ENCODE results near the gene SMYD3.
"Not testable (repeated sequence)": the region's sequence is repeated elsewhere in the genome, so short reads cannot be mapped to it uniquely, and the experiment has no call there.

Gene SMYD3

DNA sequence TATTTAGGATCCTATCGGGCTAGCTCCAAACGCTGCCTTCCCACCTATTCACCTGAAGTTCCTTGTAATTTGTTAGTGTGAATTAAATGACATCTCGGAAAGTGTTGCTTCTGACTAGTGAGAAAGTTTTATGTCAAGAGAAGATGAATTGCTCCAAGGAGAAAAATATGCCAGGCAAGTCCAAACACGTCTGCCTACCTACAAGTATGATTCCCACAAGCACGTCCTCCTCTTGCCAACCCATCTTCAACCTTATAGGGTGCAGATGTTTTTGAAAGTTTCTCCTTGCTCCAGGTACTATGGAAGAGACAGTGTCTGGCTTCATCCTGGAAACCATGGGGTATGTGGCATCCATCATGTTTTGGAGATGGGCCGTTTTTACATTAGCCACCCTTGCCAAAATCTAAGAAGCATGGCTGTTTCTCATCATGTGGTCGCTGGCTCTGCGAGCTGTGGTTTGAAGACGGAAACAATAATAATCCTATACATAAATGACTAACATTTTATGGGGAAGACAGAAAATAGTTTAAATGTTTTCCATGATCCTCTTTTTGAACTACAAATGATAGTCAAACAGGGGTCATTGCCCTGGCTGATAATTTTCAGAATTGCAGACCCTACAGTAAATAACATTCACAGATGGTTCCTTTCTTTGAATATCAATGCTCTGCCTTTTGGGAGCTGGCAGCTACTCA, 505.8 kb downstream of the SMYD3 start:
- no peak for DNase-seq

DNA sequence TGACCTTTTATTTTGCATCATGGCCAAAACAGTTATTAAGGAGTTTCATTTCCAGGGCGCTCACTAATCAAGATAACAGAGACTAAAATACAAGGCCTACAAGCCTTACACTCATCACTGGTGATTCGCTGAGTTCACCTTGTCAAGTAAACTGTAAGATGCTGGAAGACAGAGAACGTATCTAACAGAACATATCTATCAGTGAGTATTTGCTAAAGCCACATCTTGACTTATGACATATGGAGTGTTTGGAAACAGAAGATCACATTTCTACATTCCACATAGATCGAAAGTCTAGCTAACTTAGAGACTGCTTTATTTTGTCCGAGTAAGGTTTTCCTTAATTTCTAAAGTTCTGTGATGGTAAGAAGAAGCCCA, 506.5 kb downstream of the SMYD3 start:
- no peak for DNase-seq

DNA sequence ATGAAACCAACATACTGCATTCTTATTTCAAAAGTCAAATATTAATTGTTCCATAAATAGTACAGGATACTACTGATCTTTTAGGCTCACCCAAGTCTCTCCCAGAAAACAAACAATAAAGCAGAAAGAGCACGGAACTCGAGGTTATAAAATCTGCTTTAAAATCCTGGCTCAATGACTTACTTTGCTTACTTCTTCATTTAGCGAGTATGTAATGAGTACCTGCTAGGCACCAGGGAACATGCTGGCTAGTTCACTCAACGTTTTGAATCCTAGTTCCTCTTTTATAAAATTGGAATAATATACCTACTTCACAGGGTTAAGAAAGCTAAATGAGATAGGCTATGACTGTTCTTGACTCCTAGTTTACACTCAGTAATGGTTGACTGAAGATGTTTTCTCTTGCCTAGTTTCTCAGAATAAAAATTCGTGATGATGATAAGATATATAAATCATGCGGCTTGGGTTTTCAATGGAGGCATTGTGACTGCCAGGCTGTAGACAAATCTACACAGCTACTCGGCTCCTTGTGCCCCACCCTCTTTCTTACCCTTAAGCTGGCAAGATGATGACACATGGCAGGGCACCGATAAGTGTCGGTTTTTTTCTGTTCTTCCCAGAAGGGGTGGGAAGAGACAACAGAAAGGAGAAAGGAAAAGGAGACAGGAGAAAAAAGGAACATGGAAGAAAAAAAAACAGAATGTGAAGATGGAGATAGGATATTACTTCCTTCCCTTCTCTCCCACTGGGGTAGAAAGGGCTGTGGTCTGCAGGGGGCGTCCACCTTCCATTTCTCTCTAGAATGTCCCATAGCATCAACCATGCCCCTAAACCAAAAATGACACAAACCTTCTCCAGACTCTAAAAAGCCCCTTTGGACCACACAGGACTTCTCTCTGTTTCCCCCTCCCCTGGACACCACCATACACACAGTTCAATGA, 507.1 kb downstream of the SMYD3 start:
- no peak for DNase-seq

DNA sequence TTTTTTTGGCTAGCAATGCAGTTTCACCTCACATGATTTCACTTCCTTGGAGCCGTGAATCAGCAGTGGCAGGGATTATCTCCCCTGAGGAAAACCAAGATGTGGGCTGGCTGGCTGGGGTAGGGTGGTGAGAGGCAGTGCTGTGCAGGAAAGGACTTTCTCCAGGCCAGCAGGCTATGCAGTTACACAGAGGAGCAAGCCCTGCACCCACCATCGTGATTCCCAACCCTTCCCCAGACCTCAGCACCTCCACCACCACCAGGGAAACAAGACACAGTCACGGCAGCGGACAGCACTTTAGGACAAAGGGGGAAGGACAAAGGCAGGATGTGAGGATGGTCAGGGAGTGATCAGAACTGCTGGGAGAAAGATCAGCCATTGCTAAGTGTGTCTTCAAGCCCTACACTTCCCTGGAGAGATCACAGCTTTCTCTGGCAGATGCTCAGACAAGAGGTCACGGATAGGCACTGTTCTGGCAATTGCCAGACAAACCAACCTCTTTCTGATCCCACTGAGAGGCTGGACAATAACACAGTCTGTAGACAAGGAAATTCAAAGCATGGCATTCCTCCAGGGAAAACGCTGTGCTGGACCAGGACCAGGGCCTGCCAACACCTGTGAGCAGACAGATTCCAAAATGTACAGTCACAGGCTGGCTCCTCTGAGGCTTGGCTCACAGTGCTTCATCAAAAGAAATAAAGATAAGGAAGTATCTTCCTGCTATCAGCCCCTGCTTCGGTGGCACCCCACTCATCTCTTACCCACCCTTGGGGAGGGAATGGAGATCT, 509.4 kb downstream of the SMYD3 start:
- no peak for DNase-seq

DNA sequence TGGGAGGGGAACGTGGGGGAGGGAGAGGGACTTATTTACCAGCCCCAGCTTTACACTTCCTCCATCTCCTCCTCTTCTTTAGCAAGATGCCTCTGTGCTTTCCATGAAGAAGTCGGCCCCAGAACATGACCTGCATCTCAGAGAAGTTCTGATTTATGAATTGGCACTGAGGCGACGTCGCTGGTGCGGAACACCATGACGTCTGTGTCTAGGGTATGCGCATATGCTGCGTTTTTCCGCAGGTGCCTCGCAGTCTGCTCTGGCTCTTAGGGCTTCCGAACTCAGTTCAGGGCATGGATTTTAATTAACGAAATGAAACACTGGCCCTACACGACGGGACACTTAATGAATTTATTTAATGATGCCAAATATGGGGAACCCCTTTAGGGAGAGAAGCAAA, 510.3 kb downstream of the SMYD3 start:
- no peak for DNase-seq

DNA sequence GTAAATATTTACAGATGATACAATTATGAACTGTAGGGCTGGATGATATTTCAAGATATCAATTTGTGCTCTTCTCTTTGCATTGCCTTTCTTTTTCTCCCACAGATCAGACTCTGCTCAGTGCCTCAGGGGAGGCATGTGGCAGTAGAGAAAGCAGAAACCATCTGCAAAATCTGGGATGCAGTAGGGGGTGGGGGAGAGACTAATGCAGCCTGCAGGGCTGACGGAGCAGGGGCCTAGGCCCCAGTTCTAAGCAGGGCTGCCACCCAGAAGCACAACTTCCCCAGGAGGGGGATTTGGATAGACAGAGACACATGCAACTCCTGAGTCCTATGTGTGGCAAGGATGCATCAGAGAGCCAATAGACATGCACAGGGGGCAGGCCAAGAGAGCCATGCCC, 511.6 kb downstream of the SMYD3 start:
- DNase-seq: no peak

DNA sequence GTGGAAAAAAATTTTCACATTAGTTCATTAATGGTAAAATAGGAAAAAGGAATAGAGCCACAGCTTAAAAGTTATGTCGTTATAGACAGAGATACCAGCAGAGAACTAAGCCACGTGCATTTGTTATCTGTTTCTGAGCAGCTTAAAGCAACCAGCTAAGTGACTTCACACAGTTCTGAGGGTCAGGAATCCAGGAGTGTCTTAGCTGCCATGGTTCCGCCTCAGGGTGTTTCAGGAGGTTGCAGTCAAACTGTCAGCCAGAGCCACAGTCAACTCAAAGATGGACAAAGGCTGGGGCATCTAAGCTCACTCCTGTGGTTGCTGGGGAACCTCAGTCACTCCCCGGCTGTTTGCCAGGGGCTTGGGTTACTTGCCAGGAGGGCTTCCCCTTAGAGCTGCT, 515.8 kb downstream of the SMYD3 start:
- no peak for DNase-seq

DNA sequence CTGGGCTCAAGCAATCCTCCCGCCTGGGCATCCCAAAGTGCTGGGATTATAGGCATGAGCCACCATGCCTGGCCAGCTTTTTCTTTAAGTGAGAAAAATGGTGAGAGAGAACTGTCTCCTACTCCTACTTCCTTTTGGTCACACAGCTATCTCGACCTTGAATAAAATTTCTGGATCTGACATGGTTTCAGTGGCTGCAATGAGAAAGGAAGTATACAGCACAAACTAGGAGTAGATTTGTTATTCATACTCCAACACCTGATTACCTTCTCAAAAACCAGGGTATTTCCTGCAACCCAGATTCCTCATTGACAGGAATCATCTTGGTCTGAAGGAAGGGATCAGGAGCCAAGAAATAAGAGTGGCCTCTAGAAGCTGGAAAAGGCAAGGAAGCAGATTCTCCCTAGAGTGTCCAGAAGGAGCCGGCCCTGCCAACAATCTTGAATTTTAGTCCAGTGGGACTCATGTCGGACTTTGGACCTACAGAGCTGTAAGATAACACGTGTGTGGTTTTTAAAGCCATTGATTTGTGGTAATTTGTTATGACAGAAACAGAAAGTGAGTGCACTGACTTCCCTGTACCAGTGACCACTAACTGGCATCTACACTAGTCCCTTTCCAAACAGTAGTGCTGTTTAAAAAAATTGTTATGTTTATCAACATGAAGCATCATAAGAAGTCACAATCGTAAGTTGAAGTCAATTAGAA, 516.6 kb downstream of the SMYD3 start:
- no peak for DNase-seq

DNA sequence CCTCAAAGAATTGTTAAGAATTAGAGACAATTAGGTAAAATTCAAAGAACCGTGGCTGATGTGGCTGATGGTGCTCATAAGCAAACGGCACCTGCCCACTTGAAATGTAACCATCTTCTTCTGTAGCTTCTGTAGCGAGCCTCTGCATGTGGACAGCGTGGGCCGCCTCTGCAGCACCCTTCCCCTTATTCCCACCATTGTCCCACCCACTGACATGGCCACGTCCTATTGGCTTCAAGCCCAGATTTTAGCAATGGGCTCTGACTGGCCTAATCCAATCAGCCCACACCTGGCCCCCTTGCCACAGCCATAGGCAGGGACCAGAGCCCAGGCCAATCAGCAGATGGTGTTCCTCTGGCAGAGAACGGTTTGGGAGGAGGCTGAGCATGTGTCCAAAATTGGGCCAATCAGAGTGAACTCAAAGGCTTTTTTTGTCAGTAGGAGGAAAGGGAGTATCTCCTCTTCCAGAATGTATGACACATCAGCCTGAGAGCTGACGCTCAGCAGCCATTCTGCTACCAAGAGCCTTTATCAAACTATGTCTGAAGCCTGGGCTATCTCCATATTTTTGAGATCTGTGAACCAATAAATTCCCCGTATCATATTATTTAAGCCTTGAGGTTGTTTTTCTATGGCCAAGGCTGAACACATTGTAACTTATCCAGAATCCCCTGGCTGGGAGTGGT, 518.5 kb downstream of the SMYD3 start:
- DNase-seq: no peak

DNA sequence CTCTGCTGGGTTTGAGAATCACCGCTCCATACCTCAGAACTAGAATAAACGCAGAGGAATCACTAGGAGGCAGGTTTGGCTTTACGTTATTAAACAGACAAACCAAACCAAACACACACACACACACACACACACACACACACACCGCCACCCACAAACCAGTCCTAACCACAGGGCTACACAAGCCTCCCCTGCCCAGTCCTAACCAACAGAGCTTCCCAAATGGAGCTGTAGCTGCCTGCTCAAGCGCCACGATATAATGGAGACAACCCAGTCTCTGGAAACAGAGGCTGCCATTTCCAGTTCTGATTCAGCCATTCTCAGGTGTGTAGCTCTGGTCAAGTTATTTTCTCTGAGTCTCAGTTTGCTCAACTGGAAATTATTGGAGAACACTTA, 519.1 kb downstream of the SMYD3 start:
- DNase-seq: no peak

DNA sequence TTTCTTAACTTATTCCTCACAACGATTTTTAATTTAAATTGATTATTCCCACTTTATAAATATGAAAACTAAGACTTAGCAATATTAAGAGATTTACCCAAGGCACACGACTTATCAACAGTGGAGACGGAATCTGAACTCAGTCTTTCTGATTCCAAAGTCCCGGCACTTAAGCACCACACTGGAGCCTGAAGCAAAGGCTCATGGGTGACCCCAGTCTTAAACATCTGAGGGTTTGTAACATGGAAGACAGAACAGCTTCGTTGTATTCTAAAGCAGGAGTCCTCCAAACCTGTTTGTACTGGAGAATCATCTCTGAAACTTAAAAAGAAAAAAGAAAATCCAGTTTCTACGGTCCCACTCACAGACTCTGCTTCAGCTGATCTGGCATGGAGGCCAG, 519.5 kb downstream of the SMYD3 start:
- DNase-seq: no peak

DNA sequence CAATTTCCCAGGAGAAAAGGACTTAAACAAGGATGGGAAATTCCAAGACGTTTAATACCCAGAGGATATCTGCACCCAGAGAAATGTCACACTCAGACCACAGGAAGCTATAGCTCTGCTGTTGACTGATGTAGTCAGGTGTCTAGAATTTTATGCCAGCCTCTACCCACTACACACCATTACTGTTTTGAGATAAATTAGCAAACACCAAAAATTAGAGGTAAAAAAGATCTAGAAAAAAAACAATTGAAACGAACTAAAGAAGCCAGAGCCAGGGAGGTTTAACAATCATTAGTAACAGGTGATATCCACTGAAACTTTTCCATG, 519.9 kb downstream of the SMYD3 start:
- DNase-seq: no peak

DNA sequence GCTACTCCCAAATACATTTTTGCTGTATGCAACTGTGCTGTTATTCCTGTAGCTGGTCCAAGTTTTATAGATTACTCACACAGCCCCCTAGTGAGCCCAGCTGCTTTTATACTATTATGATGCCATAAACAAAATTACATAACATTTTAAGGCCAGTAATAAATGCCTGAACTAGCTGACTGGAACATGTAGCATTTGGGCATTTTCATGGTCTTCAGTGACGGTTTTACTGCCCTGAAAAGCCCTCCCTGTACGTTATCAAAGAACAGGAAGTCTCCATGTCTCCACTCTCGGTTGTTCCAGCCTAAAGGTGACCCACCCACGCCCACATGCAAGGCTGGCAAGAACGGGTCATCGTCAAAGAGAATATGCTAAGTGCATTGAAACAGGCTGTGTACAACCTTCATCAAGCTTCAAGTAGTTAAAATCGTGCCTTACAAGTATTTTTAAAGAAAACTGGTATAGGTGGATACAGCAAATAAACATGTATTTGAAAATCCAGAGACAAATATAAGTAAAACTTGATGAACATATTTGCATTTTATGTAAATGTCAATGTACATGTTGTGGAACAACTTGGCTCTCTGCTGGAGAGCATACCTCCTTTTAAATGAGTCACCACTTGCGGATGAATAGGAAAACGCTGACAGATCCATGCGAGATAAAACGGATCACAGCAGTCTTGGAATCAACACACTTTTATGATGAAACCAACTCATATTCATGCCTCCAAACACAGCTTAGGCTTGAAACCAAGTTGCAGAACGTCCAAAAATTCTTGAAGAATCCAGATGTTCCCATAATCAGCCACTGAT, 520.5 kb downstream of the SMYD3 start:
- DNase-seq: no peak

DNA sequence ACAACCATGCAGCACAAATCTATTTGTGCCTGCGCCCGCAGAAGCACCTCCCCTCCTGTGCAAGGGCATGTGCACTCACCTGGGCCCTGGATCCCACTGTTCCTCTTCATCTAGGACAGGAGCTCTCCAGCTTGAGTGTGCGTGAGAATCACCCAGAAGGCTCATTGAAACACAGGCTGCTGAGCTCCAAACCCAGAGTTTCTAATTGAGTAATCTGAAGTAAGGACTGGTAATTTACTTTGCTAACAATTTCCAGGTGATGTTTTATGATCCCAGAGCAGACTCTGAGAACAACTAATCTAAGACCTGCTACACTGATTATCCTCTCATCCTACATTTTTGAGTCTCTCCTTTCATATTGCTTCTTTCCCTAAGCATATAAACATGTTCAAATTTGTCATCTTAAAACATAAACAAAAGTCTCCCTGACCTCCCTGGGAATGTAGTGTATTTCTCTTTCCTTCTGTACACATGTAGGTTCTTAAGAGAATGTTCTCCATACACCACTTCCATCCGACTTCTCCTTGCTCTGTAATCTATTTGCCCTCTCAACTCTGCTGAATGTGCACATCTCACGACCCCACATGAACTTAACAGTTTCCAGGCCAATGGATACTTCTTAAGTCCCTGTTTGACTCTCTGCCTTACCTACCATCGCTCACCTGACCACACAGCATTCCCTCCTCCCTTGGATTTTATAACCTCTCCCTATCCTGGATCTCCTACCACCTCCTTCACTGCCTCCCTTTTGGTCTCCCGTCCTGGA, 522.5 kb downstream of the SMYD3 start:
- no peak for DNase-seq

DNA sequence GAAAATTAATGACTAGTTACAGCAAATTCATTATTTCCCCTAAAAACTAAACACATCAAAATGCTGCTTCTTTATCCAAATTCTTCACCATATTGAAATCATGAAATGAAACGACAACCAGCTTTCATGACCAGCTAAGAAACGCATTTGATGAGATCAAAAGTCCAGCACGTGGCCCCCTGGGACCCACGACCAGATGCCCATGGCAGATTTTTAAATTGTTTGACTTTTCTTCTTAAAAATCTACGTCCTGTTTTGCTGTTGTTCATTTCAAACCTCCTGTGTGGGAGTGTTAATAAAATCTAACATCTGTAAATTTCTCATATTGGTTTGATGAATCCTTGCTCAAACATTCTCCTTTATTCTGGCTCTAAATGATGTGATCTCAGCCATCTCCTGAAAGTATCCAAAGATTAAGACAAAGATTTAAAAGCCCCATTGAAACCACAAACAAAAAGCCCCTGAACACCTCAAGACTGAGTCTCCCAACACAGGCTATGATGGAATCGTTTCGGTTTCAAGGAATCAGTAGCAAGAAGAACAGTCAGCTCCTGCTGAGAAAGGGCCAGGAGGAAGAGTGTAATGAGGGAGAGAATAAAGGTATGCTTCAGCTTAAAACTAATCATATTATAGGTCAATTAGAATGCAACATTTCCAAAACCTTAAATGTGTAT, 523.6 kb downstream of the SMYD3 start:
- DNase-seq: no peak

DNA sequence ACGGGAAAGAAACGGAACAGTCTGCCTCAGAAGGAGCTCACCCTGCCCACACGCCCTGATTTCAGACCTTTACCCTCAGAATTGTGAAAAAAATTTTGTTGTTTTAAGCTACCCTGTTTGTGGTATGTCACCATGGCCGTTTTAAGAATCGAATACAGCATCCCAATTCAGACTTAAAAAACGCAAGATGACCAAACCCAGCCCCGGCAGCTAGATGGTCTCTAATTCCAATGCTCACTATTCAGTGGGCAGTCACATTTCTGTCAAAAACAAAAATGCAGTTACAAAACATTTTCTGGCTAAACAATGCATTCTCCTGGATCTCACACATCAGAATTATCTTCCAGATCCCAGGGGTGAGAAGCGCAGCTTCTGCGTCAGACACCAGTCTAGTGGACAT, 527.5 kb downstream of the SMYD3 start:
- DNase-seq: no peak

DNA sequence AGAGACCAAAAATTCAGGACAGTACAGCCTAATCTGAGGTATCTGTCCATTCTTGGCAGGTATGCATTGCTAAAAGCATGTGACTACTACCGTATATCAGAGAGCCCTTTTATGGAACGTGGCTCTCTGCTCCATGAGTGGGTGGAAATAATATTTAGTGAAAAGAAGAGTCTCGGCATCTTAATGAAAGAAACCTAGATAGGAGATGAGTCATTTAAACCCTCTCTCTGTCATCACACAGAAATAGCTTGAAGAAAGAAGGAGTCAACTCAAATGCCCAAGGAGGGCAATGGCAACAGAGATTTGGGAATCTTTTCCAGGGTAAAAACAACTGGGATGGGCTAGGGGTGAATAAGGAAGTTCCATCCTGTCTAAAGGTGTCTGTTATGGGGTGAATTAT, 528.2 kb downstream of the SMYD3 start:
- no peak for DNase-seq

DNA sequence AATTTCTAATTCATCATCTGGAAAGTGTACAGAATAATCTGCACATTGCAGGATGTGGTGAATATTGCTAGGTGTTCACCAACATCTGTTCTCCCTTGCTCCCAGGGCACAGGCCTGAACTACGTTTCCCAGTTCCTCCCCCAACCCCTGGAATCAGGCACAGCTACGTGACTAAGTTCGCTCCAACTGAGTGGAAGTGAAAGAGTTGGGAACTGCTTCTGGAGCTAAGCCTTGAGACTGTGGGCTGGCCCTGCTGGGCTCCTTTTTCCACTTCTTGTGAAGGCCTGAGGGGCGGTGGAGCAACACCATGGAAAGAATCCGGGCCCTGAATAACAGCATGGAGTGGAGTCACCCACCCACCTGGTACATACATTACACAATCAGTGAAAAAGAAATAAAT, 534.6 kb downstream of the SMYD3 start:
- DNase-seq: no peak

DNA sequence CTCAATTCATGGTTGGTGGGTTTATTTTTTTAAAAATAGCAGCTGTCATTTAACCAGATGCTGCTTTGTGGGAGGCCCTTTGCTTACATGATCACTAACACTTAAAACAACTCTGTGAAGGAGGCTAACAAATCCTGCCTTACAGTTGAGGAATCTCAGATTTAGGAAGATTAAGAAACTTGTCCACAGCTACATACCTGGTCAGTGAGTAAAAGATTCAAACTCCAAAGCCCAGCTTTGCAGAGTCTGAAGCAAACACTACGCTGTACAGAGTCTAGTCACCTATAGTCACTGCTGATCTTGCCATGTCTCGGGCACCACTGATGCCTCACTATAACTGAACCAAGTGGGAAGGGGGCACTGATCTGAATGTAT, 535.4 kb downstream of the SMYD3 start:
- no peak for DNase-seq

DNA sequence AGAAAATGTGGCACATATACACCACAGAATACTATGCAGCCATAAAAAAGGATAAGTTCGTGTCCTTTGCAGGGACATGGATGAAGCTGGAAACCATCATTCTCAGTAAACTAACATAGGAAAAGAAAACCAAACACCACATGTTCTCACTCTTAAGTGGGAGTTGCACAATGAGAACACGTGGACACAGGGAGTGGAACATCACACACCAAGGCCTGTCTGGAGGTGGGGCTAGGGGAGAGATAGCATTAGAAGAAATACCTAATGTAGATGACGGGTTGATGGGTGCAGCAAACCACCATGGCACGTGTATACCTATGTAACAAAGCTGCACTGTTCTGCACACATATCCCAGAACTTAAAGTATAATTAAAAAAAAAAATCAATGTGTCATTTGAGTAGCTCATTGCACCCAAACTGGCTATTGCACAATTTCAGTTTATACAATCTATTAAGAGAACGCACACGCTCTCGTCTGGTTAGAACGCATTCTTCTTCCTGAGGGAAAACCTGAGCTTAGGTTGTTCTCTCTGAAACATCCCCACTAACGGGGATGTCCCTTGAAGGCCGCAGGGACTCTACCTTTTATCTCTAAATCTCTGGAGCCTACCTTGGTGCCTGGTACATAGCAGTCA, 535.9 kb downstream of the SMYD3 start:
- not testable (repeated sequence) for DNase-seq
